ENCODE results near the gene ATG16L1.

The ATG16L1 gene

GRCh38 chr2:233336541-233336940 lies 85.1 kb downstream of the ATG16L1 start:
- no peak for DNase-seq

GRCh38 chr2:233338046-233338445 lies 86.6 kb downstream of the ATG16L1 start:
- DNase-seq: no peak

- no peak for DNase-seq
Observed at GRCh38 chr2:233338812-233339368, 87.4 kb downstream of the ATG16L1 start.

- no peak for DNase-seq
Observed at GRCh38 chr2:233339427-233339826, 88.0 kb downstream of the ATG16L1 start.

GRCh38 chr2:233341296-233341695 lies 89.8 kb downstream of the ATG16L1 start:
- no peak for DNase-seq

GRCh38 chr2:233342301-233342700 lies 90.8 kb downstream of the ATG16L1 start:
- DNase-seq: no peak

- DNase-seq: no peak
Observed at GRCh38 chr2:233343171-233343705, 91.8 kb downstream of the ATG16L1 start.
